GM18499 (cell line): ENCODE measurements around the gene CTNNB1.

Source experiments
- ATAC-seq: cut with Tn5 transposase; IDR thresholded peaks from one replicate; pipeline ENCODE4 v1.9.1; 2021; ENCODE audit warnings: moderate number of reproducible peaks; ENCODE audit not compliant: insufficient read depth, unreplicated experiment

The CTNNB1 gene

DNA sequence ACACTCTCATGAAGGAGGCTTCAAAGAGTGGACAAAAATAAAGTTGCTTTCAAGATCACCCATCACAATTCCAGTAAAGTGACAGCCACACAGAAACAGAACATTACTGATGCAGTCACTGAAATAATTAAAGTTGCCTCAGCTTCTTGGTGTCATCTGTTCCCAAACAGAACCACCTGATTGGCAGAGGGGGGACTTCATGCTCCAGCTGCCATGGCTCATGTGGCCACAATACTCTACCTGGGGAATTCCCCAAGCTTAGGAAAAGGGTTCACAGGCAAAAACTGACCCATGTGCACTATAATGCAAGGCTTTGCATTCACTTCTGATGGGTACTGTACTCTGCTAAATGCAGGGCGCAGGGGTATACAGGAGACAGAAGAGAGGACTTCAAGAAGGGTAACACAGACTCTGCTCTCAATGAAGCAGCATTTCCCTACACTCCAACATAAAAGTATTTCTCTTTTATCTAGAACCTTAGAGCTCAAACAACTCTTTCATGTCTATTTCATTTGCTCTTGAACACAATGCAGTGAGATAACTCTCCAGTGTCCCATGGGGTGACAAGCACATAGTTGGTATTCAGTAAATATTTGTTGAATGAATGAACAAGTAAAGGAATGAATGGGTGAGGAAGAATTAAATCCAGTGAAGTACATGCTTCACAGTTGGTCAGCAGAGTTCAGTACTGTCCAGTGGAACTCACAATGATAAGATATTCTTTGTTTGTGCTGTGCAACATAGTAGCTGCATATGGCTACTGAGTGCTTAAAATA is 8.6 kb upstream of the CTNNB1 start:
- no peak for ATAC-seq

DNA sequence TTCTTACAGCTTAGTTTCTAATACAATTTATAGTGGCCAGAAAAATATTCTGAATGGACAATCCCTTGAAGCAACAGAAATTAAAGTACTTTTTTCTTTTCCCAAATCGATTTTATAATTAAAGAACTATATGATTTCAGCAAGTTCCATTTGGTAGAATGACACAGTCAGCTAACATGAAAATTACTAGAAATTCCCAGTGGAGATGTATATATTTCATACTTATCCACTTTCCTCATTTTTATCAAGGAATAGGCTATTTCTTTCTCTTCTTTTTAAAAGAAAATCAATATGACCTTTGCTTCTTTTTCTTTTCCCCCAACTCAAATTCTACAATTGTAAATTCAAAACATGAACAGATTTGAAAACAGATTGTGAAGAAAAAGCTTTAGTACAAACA is 6.4 kb upstream of the CTNNB1 start:
- no peak for ATAC-seq

DNA sequence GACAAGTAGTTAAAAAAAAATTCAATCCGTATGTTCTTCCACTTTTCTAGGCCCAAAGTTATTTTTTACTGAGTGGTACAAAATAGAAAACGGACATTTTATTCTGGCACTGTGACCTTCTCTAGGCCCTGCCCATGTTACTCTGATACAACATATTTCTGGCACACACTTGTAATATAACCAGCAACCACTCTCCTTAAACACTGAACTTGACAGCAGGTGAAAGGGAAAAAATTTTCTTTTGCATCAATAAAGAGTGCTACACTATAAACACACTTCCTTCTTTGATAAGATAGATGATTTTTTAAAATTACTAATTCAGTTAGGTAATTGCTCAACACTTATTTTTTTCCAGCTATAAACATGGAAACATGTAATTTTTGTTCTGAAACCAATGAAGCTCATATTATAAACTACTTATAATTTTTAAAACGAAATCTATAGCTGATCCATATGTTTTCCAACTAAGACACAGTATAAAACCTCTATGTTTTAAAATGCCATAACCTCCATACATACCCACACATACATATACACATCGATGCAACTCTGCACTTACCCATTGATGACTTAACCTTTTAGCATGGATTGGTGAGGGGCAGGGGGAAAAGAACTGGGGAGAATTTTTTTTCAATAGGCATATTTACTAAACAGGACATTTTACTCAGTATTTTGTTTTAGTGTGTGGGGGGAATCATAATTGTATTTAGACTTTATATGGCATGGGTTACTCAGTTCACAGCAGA is 5.3 kb upstream of the CTNNB1 start:
- ATAC-seq, result no peak

DNA sequence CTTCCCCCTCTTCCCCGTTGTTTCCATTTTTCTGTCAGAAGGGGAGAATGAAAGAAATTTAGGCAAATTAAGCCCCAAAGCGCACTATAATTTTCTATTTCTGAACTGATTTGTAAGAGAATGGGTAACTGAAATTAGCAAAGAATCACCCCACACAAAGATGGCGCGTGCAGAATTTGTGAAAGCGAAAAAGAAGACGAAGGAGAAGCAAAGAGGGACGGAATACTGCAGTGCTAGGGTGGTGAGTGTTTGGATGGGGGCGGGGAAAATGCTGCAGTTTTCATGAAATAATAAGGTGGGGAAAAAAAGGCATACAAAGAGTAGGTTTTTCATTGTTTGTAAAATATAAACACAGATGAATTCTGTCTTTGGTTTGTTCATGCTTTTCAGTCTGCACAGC is 4.6 kb upstream of the CTNNB1 start:
- ATAC-seq, result no peak

DNA sequence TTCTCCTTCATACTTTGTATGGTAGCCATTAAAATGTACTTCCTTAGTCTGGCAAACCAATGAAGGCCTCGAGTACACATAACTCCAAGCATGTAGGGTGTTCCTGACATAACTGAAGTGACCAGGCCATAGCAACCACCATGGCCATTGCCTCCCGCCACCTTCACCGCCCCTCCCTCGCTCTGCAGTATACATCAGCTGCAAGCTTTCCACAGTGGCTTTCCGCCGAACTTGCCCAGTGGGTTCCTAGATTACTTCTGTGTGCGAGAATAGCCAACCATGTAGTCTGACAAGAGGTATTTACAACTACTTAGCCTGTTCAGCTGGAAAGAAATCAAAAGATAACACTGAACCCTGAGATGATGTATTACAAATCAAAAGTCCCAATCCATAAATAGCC is 3.4 kb upstream of the CTNNB1 start:
- ATAC-seq, result no peak

DNA sequence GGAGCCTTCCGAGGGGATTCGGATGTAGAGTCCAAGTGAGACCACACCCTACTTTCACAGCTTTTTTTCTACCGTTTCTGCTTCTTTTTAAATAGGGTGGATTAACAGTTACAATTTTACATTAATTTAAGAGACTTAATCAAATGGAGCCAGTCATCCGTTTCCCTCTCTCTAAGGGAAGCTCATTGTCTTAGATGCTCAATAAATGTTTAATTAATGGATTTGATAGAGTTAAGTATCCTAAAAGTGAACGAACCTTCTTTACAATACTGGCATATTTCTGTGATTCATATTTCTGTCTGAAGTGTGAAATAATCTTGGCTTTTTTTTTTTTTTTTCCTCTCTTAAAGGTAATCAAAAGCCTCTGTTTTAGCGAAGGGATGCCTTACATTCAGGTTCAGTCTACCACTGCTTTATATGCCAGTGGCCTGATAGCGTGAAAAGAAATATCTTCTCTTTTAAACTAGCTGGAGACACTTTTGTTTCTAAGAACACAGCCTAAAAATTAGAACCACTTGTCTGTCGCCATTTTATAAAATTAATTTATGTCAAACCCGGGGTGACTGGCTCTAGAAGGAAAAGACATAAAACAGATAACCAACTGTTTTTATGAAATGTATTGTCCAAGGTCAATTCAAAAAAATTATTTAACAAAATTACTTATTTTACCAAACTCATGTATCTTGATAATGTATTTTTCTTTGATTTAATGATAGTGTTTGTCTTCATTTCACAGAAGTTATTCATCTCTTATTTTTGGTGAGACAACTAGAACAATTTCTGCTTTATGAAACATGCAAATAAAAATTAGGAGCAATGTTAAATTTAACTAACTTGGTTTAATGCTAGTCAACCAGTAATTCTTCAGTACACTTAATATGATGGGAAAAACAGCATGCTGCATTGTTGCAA is 2.5 kb upstream of the CTNNB1 start:
- ATAC-seq, result no peak

DNA sequence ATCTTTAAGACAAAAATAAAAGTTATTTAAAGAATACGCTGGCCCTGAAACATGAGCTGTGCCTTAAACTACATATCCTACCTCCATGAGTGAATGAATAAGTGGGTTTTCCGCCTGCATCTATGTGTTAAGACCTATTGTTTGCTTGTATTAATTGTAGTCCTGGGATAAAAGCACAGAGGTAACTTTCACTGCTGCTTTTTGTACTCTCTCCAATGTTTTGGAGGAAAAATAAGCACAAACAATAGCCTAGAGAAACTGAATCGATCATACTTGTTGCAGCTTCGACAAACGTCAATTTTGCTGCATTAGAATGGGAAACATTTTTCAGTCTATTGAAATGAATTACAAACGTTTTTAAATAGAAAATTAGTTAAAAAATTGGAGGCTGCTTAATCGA is 1.3 kb upstream of the CTNNB1 start:
- no peak for ATAC-seq

DNA sequence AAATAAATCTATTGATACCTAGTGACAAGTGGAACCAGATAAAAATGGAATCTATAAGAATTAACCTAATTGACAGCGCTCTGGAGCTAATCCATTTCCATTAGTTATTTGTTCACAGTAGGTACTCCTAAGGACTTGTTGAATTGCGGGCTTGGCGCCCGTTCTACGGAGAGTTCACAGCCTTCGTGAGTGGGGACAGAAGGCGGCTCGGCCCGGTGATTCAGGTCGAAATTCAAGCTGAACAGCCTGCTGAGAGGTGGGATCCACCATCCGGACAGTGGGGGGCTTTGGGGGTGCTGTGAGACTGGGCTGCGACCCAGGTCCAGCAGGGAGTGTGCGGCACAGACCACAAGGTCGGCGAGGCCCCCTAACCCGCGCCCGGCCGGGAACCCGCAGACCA is 779 bp upstream of the CTNNB1 start:
- no peak for ATAC-seq

DNA sequence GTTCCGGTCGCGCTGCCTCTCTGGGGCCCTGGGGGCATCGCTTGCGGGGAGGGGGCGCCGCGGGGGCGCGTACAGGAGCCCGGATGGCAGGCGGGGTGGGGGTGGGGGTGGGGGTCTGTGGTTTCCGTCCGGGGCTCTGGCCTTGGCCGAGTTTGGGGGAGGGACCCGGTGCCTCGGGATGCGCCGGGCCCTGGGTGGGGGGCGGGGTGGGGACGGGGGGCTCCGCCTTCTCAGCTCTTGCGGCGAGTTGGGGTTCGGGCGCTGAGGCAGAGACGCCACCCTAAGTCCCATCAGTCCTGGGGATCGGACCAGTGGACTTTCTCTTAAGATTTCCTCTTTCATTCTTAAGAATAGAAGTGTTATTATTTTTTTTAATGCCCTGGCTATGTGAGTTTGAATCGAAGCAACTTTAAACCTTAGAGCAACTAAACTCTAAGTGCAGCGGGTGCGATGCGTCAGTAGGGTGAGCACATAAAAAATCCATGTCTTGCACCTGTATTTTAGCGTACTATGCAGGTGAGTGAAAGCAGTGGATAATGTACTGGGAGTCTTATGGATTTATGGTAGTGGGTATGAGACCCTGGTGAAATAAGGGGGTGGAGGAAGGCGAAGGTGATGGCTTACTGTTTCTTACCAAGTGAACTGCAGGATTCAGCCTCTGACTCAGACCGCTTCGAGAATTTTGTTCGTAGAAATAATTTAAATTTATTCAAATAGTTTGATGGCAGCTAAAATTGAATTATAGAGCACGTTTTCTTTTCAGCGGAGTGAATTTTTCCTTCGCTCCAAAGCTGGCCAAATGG is 762 bp downstream of the CTNNB1 start:
- no peak for ATAC-seq

DNA sequence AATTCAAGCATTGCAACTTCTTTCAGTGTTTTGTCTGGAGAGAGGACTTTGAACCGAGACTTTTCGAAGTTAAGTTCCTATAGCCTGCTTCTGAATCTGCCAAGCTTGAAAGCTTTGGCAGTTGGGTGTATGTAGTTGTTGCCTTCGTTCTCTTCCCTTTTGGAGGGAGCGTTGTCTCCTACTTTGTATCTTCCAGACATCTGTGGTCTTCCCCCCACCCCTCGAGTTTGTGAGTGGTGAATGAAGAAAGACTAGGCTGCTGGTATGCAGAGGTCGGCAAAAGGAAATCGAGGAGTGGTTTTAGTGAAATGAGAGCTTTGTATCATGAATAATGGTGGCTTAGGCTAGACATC is 1.3 kb downstream of the CTNNB1 start:
- no peak for ATAC-seq

DNA sequence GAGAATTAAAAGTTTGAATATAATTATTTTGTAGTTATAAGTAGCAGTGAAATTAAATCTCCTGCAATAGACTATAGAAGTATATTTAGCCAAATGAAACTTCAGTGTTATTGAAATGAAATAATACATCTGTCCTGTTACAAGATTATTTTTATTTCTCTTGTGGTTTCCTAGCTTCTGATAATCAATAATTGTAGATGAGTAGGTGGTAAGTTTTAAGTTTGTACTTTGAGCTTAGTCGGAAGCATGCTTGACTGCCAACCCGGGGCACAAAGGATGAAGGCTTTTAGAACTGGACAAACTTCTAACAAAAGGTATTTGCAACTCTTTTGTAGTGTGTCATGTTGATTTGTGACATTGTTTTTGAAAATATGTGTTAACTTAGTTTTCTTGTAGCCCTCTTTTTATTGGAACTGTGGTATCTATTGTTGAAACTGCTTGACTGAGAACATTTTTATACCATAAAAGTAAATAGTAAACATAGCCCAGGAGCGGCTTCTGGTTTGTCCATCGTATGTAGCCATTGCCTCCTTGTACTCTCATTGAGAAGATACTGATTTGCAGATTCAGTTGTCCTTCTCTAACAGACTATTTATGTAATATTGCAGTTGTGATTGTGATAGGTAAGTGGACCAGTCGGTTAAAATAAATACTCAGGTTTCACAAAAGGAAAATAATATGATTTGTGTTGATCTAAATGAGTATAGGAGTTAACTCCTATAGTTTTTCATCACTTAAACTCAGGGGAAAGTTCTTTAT is 2.9 kb downstream of the CTNNB1 start:
- ATAC-seq, result no peak

DNA sequence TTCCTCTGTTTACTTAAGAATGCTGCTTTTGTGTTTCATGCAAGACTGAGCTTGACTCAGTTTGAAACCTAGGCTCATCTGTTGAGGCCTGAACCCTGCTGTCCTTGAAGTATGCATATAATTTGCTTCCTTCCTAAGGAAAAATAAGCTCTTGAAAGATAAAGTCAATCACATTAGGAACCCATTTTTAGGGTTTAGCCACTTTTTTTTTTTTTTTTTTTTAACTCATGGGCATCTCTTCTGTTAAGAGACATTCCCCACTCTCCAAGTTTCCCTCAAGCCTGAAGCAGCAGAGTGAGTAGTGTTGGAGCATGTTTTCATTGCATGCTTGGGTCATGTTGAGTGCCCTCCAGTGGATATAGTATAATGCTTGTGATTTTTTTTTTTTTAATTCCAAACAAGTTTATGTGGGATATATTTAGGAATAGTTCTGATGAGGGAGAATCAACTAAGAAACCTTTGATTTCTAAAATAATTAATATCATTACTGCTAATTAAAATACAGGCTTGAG is 3.6 kb downstream of the CTNNB1 start:
- no peak for ATAC-seq

DNA sequence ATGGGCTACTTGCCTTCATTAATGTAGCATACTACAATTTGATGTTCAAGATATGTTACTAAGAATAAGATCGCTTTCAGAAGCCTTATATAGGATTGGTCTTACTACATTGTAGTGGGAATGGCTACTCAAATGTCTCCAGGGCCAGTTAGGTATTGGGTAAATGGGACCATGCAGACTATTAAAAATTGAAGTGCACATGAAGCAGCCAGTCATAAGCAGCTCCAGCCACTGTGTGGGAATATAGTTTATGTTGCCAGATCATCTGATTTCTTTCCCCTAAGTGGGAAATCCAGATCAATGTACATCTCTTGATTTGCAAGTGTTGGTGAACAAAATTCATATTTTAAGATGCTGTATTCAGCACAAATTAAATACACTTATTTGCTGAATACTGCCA is 5.1 kb downstream of the CTNNB1 start:
- ATAC-seq, result no peak

DNA sequence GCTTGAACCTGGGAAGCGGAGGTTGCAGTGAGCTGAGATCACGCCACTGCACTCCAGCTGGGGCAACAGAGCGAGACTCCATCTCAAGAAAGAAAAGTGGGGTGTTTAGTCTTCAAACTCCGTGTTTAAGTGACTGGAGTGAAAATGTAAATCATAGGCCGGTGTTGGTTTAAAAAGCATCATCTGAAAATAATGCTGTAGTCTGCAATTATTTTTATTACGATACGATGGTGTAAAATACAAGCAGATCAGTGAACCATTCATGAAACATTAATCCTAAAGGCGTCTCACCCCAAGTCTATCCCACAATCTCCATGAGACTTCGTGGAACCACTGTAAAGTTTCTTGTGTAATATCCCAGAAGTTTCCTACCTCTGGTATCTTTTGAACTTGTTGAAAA is 6.3 kb downstream of the CTNNB1 start:
- ATAC-seq, result no peak

DNA sequence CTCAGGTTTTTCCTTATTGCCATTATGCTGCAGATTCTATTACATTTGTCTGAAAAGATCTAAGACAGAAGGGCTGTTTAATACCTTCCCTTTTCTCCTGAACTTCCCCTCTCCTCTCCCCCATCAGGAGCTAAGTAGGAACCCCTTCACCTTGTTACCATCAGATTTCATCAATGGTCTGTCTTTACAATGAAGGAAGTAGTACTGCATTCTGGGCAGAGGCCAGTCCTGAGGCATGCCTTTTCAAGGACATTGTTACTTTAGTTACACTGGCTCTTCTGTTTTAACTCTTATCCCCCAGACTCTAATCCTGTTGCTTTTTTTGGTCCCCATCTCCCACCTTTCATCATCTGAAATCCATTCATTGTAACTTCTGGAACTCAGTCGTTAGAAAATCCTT is 8.1 kb downstream of the CTNNB1 start:
- ATAC-seq, result no peak

DNA sequence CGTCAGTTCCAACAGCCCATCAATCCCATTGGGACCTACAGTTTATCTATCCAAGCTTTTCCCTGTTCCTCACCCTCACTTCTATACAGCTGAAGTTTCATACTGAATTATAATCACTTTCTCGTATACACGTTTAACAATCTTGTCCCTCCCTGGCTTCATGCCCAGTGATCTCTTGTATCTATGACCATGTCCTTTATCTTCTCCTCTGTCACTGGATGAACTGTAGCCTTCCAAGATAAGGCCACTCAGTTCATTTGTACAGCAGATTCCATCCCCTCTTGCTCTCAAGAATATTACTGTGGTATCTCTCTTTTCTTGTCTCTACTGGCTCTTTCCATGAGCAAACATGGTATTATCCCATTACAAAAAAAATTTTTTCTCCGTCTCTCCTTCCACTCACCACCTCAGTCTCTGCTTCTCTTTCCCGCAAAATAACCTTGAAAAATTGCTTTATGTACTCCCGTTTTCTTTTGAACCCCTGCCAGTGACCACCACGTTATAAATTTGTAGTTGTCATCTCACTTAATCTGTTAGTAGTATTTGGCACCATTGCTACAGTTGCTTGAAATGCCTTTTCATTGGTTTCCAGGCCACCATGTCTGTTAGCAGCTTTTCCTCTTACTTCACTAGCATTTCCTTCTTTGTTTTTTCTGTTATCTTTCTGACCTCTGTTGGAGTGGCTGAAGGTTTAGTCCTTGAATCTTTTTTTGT is 9.4 kb downstream of the CTNNB1 start:
- no peak for ATAC-seq

DNA sequence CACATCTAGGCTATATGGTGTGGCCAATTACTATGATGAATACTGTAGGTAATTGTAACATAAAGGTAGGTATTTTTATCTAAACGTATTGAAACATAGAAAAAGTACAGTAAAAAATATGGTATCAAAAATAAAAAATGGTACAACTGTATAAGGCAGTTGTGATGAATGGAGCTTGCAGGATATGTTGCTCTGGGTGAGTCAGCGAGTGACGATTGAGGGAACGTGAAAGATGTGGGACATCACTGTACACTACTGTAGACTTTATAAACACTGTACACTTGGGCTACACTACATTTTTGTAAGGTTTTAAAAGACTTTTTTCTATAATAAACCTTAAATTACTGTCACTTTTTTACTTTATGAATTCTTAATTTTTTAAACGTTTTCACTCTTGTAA is 10.3 kb downstream of the CTNNB1 start:
- ATAC-seq, result no peak

DNA sequence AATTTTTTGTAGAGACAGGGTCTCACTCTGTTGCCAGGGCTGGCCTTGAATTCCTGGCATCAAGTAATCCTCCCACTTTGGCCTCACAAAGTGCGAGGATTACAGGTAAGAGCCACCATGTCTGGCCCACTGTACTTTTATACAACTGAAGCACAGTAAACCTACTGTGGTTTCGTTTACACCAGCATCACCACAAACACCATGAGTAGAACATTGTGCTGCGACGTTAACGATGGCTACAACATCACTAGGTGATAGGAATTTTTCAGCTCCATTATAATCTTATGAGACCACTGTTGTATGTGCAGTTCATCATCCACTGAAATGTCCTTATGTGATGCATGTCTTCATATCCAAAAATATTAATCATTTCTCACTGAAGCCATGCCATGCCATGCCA is 11.7 kb downstream of the CTNNB1 start:
- no peak for ATAC-seq

DNA sequence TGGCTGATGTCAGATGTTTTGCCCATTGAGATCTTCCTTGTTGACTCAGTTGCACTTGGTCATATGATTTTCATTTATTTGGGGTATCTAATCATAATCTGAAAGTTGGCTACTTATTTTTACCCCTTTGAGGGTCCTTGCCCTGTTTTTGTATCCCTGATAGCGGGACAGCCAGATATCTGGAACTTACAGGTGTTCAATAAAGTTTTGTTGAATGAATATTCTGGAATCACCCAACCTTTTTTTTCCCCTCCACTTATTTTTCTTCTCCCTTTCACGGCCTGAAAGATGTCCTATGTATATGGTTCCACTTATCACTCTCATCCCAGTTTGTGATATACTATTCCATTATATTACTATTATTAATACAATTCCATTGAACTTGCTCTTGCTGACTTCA is 12.8 kb downstream of the CTNNB1 start:
- no peak for ATAC-seq
